NB4 (cell line): ENCODE data around the gene OR4M1.

Experiments used
- CTCF ChIP-seq: IDR thresholded peaks from one replicate; pipeline ENCODE4 v1.5.1; 2012; ENCODE audit warnings: low read depth, low read length
- MAX ChIP-seq: IDR thresholded peaks from 2 replicates; pipeline ENCODE4 v1.6.1; 2011; ENCODE audit warnings: low read depth, low read length
- MYC ChIP-seq: IDR thresholded peaks from 2 replicates; pipeline ENCODE4 v1.6.1; 2011; ENCODE audit warnings: low read depth, low read length
- POLR2A ChIP-seq: IDR thresholded peaks from 2 replicates; pipeline ENCODE4 v1.6.1; 2011; ENCODE audit warnings: mild to moderate bottlenecking; ENCODE audit not compliant: insufficient read length; ENCODE audit errors: extremely low read depth

- TF ChIP-seq POLR2A (no peak), CTCF (no peak), MAX (no peak), MYC (no peak)
Measured at GRCh38 chr14:19823765-19824164, 50.5 kb downstream of the OR4M1 start.
